Measurements from ENCODE around the gene ZNF441. TPM values are rescaled to one million over a fixed set of nuclear protein-coding genes. Genes with fewer than 3 reads are reported as not detected.

The ZNF441 gene
- total and polyA plus RNA-seq, 12 donors = 2.8 to 14.2 (median 7.5) TPM

DNA sequence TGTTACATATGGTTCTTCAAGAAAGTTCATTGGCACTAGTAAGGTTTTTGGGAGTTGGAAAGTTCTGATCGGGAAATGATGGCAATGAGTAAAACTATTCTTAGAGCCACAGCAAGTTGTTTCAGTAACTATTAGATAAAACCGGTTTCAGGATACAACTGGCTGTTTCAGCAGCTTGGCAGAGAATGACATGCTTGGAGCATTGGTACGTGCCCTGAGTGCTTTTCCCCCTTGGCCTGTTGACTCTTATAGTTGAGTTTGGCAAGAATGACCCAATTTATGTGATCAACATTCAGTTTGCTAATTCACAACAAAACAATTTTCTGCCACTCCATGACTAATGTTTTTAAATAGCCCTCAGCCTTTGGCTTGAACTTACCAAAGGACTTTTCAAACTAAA is 20.7 kb downstream of the ZNF441 start:
- no peaks in the 10 kb centered on the region for H3K27me3 ChIP-seq
- DNase-seq = no peak
- no peaks in the 10 kb centered on the region for H3K4me1 ChIP-seq (replicated peaks in 1 of 2)
- no peak overlapping the region for H3K27ac ChIP-seq
- H3K4me3 ChIP-seq = no peak overlapping the region
- TF ChIP-seq, protein P1, sequence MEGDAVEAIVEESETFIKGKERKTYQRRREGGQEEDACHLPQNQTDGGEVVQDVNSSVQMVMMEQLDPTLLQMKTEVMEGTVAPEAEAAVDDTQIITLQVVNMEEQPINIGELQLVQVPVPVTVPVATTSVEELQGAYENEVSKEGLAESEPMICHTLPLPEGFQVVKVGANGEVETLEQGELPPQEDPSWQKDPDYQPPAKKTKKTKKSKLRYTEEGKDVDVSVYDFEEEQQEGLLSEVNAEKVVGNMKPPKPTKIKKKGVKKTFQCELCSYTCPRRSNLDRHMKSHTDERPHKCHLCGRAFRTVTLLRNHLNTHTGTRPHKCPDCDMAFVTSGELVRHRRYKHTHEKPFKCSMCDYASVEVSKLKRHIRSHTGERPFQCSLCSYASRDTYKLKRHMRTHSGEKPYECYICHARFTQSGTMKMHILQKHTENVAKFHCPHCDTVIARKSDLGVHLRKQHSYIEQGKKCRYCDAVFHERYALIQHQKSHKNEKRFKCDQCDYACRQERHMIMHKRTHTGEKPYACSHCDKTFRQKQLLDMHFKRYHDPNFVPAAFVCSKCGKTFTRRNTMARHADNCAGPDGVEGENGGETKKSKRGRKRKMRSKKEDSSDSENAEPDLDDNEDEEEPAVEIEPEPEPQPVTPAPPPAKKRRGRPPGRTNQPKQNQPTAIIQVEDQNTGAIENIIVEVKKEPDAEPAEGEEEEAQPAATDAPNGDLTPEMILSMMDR (IDR thresholded peaks at IDR 0.05) = no peak
- TF ChIP-seq POLR2A (IDR thresholded peaks at IDR 0.05) = no peak
- peaks cover 0 to 29% (median 9%) of the 10 kb centered on the region in 3 donors for H3K9me3 ChIP-seq (replicated peaks in 1 of 3)
- intact Hi-C loops (cut with DNase I) = no loop called here
- no peaks in the 10 kb centered on the region for H3K36me3 ChIP-seq (replicated peaks in 1 of 2)
- 75 to 82% (median 78%) methylated on average over 3 of the region's 3 CpGs for WGBS, 4 donors

DNA sequence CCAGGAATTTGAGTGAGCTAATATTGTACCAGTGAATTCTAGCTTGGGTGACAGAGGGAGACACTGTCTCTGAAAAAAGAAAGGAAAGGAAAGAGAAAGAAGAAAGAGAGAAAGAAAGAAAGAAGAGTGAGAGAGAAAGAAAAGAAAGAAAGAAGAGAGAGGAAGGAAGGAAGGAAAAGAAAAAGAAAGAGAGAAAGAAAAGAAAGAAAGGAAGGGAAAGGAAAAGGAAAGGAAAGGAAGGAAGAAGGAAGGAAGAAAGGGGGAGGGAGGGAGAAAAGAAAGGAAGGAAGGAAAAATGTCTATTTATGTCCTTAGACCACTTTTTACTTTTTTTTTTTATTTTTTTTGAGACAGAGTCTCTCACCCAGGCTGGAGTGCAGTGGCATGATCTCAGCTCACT is 26.1 kb downstream of the ZNF441 start:
- H3K9me3 ChIP-seq (replicated peaks in 1 of 3) = peaks cover 0 to 13% (median 0%) of the 10 kb centered on the region in 3 donors
- TF ChIP-seq, protein P1 (IDR thresholded peaks at IDR 0.05) = no peak
- TF ChIP-seq POLR2A (IDR thresholded peaks at IDR 0.05) = no peak
- DNase-seq = no peak

DNA sequence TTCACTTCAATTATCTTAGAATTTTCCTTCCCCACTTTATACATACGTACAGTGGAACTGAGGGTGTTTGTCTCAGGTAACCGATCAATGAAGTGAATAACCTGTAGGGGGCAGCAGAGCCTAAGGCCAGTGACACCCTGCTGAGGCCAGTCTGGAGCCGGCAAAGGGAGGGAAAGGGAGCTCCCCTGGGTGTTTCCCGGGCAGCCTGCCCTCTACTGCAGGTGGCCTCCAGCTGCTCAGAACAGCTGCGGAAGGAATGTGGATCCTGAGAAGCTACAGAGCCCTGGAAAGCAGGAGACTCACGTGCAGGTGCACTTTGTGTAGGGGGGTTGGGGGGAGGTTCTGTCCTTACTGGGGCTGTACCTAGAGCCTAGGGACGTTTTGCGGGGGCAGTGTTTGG is 30.7 kb downstream of the ZNF441 start:
- Histone ChIP-seq H3K36me3 (replicated peaks in 1 of 2) (no peaks in the 10 kb centered on the region), H3K4me3 (peak overlapping the region in 1 of 4 donors; percentile 80), H3K27me3 (no peaks in the 10 kb centered on the region), H3K9me3 (replicated peaks in 1 of 3) (no peaks in the 10 kb centered on the region), H3K27ac (peak overlapping the region in 4 of 5 donors; percentile 72 to 87 (median 82)), H3K4me1 (replicated peaks in 1 of 2) (peaks cover 9 to 17% of the 10 kb centered on the region in 2 donors)
- WGBS, 4 donors = 5 to 12% (median 8%) methylated on average over 7 to 8 of the region's 8 CpGs
- TF ChIP-seq, protein P1 (IDR thresholded peaks at IDR 0.05) = peak; percentile 78 to 90 (median 86)
- no peak for TF ChIP-seq POLR2A (IDR thresholded peaks at IDR 0.05)
- peak; percentile 88 to 95 (median 91) for DNase-seq
- intact Hi-C loops (cut with DNase I) = loop anchor here in 1 of 2 donors (10.0 kb wide), 1 partner anchor 187 kb away; no protein-coding TSS in a partner anchor

More for the DNA sequence above, 26.1 kb downstream of the ZNF441 start:
- Histone ChIP-seq H3K36me3 (replicated peaks in 1 of 2) (no peaks in the 10 kb centered on the region), H3K27ac (no peak overlapping the region), H3K4me1 (replicated peaks in 1 of 2) (peaks cover 7 to 9% of the 10 kb centered on the region in 2 donors), H3K27me3 (no peaks in the 10 kb centered on the region), H3K4me3 (no peak overlapping the region)
- intact Hi-C loops (cut with DNase I) = loop anchor here in 1 of 2 donors (10.0 kb wide), 1 partner anchor 192 kb away; no protein-coding TSS in a partner anchor

DNA sequence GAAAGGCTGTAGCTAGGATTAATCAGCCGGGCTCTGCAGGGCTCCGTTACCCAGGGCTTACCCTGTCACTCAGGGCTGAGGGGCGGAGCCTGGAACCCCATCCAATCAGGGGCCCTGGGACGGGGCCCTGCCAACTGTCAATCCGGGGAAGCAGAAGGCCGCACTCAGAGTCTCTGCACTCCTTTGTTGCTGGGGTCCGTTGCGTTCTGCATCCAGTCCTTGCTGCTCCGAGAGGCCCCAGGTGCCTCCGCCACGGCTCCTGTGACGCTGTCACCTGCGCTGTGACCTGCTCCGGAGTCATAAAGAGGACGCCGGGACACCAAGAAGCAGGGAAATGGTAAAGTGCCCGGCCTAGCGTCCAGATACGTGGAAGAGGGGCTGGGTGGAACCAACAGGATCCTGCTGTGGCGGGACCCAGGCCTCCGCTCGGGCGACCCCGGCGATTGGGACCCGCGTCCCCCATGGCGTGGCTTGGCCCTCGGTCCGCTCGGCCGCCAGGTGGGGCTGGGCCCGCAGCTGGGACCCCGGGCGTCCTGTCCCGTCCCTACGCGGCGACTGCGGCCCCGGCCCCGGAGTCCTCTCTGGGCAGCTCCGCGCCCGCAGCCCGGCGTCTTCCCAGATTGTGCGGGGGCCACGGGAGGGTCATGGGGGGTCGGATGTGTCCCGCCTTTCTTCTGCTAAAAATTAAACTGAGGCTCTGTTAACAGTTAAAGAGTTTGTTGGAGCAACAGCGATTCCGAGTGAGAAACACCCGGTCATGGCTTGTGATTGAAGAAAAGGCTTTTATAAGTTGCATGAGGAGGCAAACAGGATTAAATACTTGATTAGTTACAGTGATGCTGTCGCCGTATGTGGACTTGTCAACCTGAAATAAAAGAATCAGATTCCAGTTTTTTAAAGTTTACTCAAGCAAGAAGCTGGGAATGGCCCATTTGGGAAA is 31.9 kb downstream of the ZNF441 start, which contains the start of gene ZNF491:
Gene ZNF491, plus strand, starts transcription at position 133 of the 940 bp plus-strand sequence. CDS start 7,431 bp downstream, outside the sequence.
- Histone ChIP-seq H3K9me3 (replicated peaks in 1 of 3) (no peaks in the 10 kb centered on the region), H3K27ac (peak within 1 kb of the TSS in 4 of 5 donors; percentile 72 to 87 (median 82)), H3K27me3 (no peaks in the 10 kb centered on the region), H3K4me3 (peak within 1 kb of the TSS in 3 of 4 donors; percentile 45 to 80 (median 71)), H3K36me3 (replicated peaks in 1 of 2) (no peaks in the 10 kb centered on the region), H3K4me1 (replicated peaks in 1 of 2) (peaks cover 9 to 17% of the 10 kb centered on the region in 2 donors)
- 0 to 2% (median 1%) methylated on average over 14 to 56 of the region's 56 CpGs for WGBS, 4 donors
- intact Hi-C loops (cut with DNase I) = loop anchor here in 1 of 2 donors (10.0 kb wide), 1 partner anchor 186 kb away; no protein-coding TSS in a partner anchor
- TF ChIP-seq, protein P1 (IDR thresholded peaks at IDR 0.05) = peak in 2 of 6 experiments; percentile 11 to 13
- peak; percentile 33 to 93 for TF ChIP-seq POLR2A (IDR thresholded peaks at IDR 0.05)
- DNase-seq = peak; percentile 94 to 97 (median 96)

Data from adrenal gland (tissue), 12 donors.